GM21619 (cell line): ENCODE results near the gene RNF207.
"Not testable (repeated sequence)": the region's sequence is repeated elsewhere in the genome, so short reads cannot be mapped to it uniquely, and the experiment has no call there.

Experiments used
- ATAC-seq: cut with Tn5 transposase; IDR thresholded peaks from one replicate; pipeline ENCODE4 v1.9.1; 2021; ENCODE audit not compliant: unreplicated experiment

RNF207 gene

GRCh38 chr1:6199298-6200187 lies 6.4 kb upstream of the RNF207 start, which contains the start of gene RPL22:
TSS of gene RPL22 (minus strand) at chr1:6199595. CDS start at chr1:6199573, 22 bp downstream.
- ATAC-seq, result peak; percentile 93

- ATAC-seq, result no peak
Measured at GRCh38 chr1:6200188-6200809, 5.6 kb upstream of the RNF207 start.

- no peak for ATAC-seq
Measured at GRCh38 chr1:6202256-6202655, 3.7 kb upstream of the RNF207 start.

- no peak for ATAC-seq
Measured at GRCh38 chr1:6206520-6206855, 569 bp downstream of the RNF207 start.

- no peak for ATAC-seq
Measured at GRCh38 chr1:6207075-6207885, 1.4 kb downstream of the RNF207 start.

GRCh38 chr1:6207921-6208320 lies 2.0 kb downstream of the RNF207 start:
- ATAC-seq, result no peak

GRCh38 chr1:6208723-6209660 lies 3.1 kb downstream of the RNF207 start:
- ATAC-seq, result peak; percentile 27

GRCh38 chr1:6209661-6210580 lies 4.0 kb downstream of the RNF207 start:
- no peak for ATAC-seq

- no peak for ATAC-seq
Measured at GRCh38 chr1:6210591-6211355, 4.9 kb downstream of the RNF207 start.

- ATAC-seq, result no peak
Measured at GRCh38 chr1:6211731-6212130, 5.8 kb downstream of the RNF207 start.

GRCh38 chr1:6212193-6212959 lies 6.5 kb downstream of the RNF207 start:
- ATAC-seq, result no peak

GRCh38 chr1:6218375-6219164 lies 12.7 kb downstream of the RNF207 start:
- ATAC-seq, result no peak

- not testable (repeated sequence) for ATAC-seq
Measured at GRCh38 chr1:6219641-6220040, 13.7 kb downstream of the RNF207 start.

GRCh38 chr1:6220236-6220635 lies 14.3 kb downstream of the RNF207 start:
- ATAC-seq, result no peak

GRCh38 chr1:6221210-6221784 lies 15.4 kb downstream of the RNF207 start:
- ATAC-seq, result no peak

GRCh38 chr1:6222636-6223035 lies 16.7 kb downstream of the RNF207 start:
- ATAC-seq, result no peak

- ATAC-seq, result no peak
Measured at GRCh38 chr1:6223617-6224016, 17.7 kb downstream of the RNF207 start.
